ENCODE data around the gene KIF21A.

The KIF21A gene

GRCh38 chr12:39448038-39448437 is 5.1 kb upstream of the KIF21A start:
- Histone ChIP-seq H3K79me1 (ENCODE audit: low read depth, low read length) (no peaks in the 10 kb centered on the region), H3K4ac (ENCODE audit: low read length) (no peak overlapping the region), H3K4me1 (ENCODE audit: control insufficient read depth in 2 of 2, insufficient read depth in 1 of 2, low read depth in 1 of 2, low read length in 2 of 2) (peaks cover 3 to 4% of the 10 kb centered on the region in 2 donors)

GRCh38 chr12:39443929-39444209 is 949 bp upstream of the KIF21A start:
- H3K9me3 ChIP-seq (replicated peaks in 1 of 2; ENCODE audit: control insufficient read depth in 2 of 2, insufficient read depth in 1 of 2, low read depth in 1 of 2, low read length in 2 of 2): peaks cover 0 to 3% of the 10 kb centered on the region in 2 donors
- H3K4me2 ChIP-seq (ENCODE audit: insufficient read depth, low read length, poor library complexity, severe bottlenecking): peak overlapping the region; percentile 66
- peak; percentile 15 for DNase-seq (ENCODE audit: low spot score)
- peak overlapping the region in 1 of 2 donors; percentile 85 for H3K4me3 ChIP-seq (ENCODE audit: low read length in 2 of 2)
- no peak overlapping the region for H3K9ac ChIP-seq (ENCODE audit: low read depth, low read length, poor library complexity)
- no peak overlapping the region for H3K4ac ChIP-seq (ENCODE audit: low read length)
- H3K18ac ChIP-seq (ENCODE audit: low read length): no peak overlapping the region
- H3K27me3 ChIP-seq (ENCODE audit: control insufficient read depth in 3 of 3, insufficient read depth in 3 of 3, low read depth in 1 of 3, low read length in 3 of 3): no peaks in the 10 kb centered on the region
- no peak overlapping the region for H2AK5ac ChIP-seq (ENCODE audit: low read depth, low read length)
- no peaks in the 10 kb centered on the region for H3K36me3 ChIP-seq (replicated peaks in 1 of 2; ENCODE audit: control insufficient read depth in 2 of 2, insufficient read depth in 2 of 2, low read length in 2 of 2)
- H2BK120ac ChIP-seq (ENCODE audit: low read depth, low read length): no peak overlapping the region
- H2BK12ac ChIP-seq (ENCODE audit: low read length): no peak overlapping the region
- H2BK5ac ChIP-seq (ENCODE audit: low read length): peak overlapping the region; percentile 96
- no peak overlapping the region for H2BK15ac ChIP-seq (ENCODE audit: low read length)
- no peak overlapping the region for H3K23ac ChIP-seq (ENCODE audit: low read depth, low read length, poor library complexity)
- H4K91ac ChIP-seq (ENCODE audit: low read depth, low read length, poor library complexity): no peak overlapping the region
- no peak overlapping the region for H4K8ac ChIP-seq (ENCODE audit: low read depth, low read length)
- peak overlapping the region; percentile 98 for H3K27ac ChIP-seq (replicated peaks; ENCODE audit: low read length)
- peak overlapping the region; percentile 83 for H2AFZ ChIP-seq (ENCODE audit: low read length)
- H3K4me1 ChIP-seq (ENCODE audit: control insufficient read depth in 2 of 2, insufficient read depth in 1 of 2, low read depth in 1 of 2, low read length in 2 of 2): peaks cover 3 to 7% of the 10 kb centered on the region in 2 donors
- peaks cover 2% of the 10 kb centered on the region for H3K79me1 ChIP-seq (ENCODE audit: low read depth, low read length)
- H3K14ac ChIP-seq (ENCODE audit: low read length): no peak overlapping the region

More at GRCh38 chr12:39448038-39448437, 5.1 kb upstream of the KIF21A start:
- H4K8ac ChIP-seq (ENCODE audit: low read depth, low read length): no peak overlapping the region
- no peak overlapping the region for H3K4me2 ChIP-seq (ENCODE audit: insufficient read depth, low read length, poor library complexity, severe bottlenecking)
- H3K9me3 ChIP-seq (replicated peaks in 1 of 2; ENCODE audit: control insufficient read depth in 2 of 2, insufficient read depth in 1 of 2, low read depth in 1 of 2, low read length in 2 of 2): no peaks in the 10 kb centered on the region
- H2BK15ac ChIP-seq (ENCODE audit: low read length): no peak overlapping the region
- DNase-seq (ENCODE audit: low spot score): no peak
- no peak overlapping the region for H3K4me3 ChIP-seq (ENCODE audit: low read length in 2 of 2)
- no peak overlapping the region for H2AFZ ChIP-seq (ENCODE audit: low read length)
- H3K14ac ChIP-seq (ENCODE audit: low read length): no peak overlapping the region
- H2BK5ac ChIP-seq (ENCODE audit: low read length): no peak overlapping the region
- no peak overlapping the region for H2BK120ac ChIP-seq (ENCODE audit: low read depth, low read length)
- H4K91ac ChIP-seq (ENCODE audit: low read depth, low read length, poor library complexity): no peak overlapping the region
- no peaks in the 10 kb centered on the region for H3K27me3 ChIP-seq (ENCODE audit: control insufficient read depth in 3 of 3, insufficient read depth in 3 of 3, low read depth in 1 of 3, low read length in 3 of 3)
- H3K18ac ChIP-seq (ENCODE audit: low read length): no peak overlapping the region
- no peak overlapping the region for H2BK12ac ChIP-seq (ENCODE audit: low read length)
- H3K27ac ChIP-seq (replicated peaks; ENCODE audit: low read length): no peak overlapping the region
- no peak overlapping the region for H3K9ac ChIP-seq (ENCODE audit: low read depth, low read length, poor library complexity)
- no peak overlapping the region for H2AK5ac ChIP-seq (ENCODE audit: low read depth, low read length)
- H3K36me3 ChIP-seq (replicated peaks in 1 of 2; ENCODE audit: control insufficient read depth in 2 of 2, insufficient read depth in 2 of 2, low read length in 2 of 2): no peaks in the 10 kb centered on the region
- H3K23ac ChIP-seq (ENCODE audit: low read depth, low read length, poor library complexity): no peak overlapping the region

- peak overlapping the region; percentile 63 for H2BK12ac ChIP-seq (ENCODE audit: low read length)
- WGBS, 2 donors (ENCODE audit: extremely low coverage in 2 of 2, insufficient read length in 2 of 2, insufficient replicate concordance in 1 of 2): no CpG with 5 or more reads among the region's 34 CpGs
- peak overlapping the region; percentile 96 for H2BK5ac ChIP-seq (ENCODE audit: low read length)
- peak overlapping the region; percentile 66 for H3K4me2 ChIP-seq (ENCODE audit: insufficient read depth, low read length, poor library complexity, severe bottlenecking)
- H3K27ac ChIP-seq (replicated peaks; ENCODE audit: low read length): peak overlapping the region; percentile 98
- H3K79me1 ChIP-seq (ENCODE audit: low read depth, low read length): peaks cover 2% of the 10 kb centered on the region
- peak overlapping the region; percentile 85 for H2BK15ac ChIP-seq (ENCODE audit: low read length)
- no peak overlapping the region for H3K4ac ChIP-seq (ENCODE audit: low read length)
- H3K9ac ChIP-seq (ENCODE audit: low read depth, low read length, poor library complexity): peak overlapping the region; percentile 94
- peak overlapping the region; percentile 95 for H3K18ac ChIP-seq (ENCODE audit: low read length)
- H4K8ac ChIP-seq (ENCODE audit: low read depth, low read length): peak overlapping the region; percentile 32
- no peak overlapping the region for H2AK5ac ChIP-seq (ENCODE audit: low read depth, low read length)
- H3K4me3 ChIP-seq (ENCODE audit: low read length in 2 of 2): peak overlapping the region; percentile 85 to 98
- H4K91ac ChIP-seq (ENCODE audit: low read depth, low read length, poor library complexity): peak overlapping the region; percentile 97
- no peak for DNase-seq (ENCODE audit: low spot score)
- peak overlapping the region; percentile 94 for H2BK120ac ChIP-seq (ENCODE audit: low read depth, low read length)
- peak overlapping the region; percentile 66 for H3K14ac ChIP-seq (ENCODE audit: low read length)
- H3K27me3 ChIP-seq (ENCODE audit: control insufficient read depth in 3 of 3, insufficient read depth in 3 of 3, low read depth in 1 of 3, low read length in 3 of 3): no peaks in the 10 kb centered on the region
- peaks cover 0 to 5% of the 10 kb centered on the region in 2 donors for H3K36me3 ChIP-seq (replicated peaks in 1 of 2; ENCODE audit: control insufficient read depth in 2 of 2, insufficient read depth in 2 of 2, low read length in 2 of 2)
- H2AFZ ChIP-seq (ENCODE audit: low read length): peak overlapping the region; percentile 83
- peaks cover 0 to 3% of the 10 kb centered on the region in 2 donors for H3K9me3 ChIP-seq (replicated peaks in 1 of 2; ENCODE audit: control insufficient read depth in 2 of 2, insufficient read depth in 1 of 2, low read depth in 1 of 2, low read length in 2 of 2)
- H3K4me1 ChIP-seq (ENCODE audit: control insufficient read depth in 2 of 2, insufficient read depth in 1 of 2, low read depth in 1 of 2, low read length in 2 of 2): peaks cover 3 to 7% of the 10 kb centered on the region in 2 donors
- peak overlapping the region; percentile 97 for H3K23ac ChIP-seq (ENCODE audit: low read depth, low read length, poor library complexity)
Observed at GRCh38 chr12:39442831-39443080, 164 bp downstream of the KIF21A start.

- peaks cover 2% of the 10 kb centered on the region for H3K79me1 ChIP-seq (ENCODE audit: low read depth, low read length)
- H3K4me3 ChIP-seq (ENCODE audit: low read length in 2 of 2): peak overlapping the region; percentile 85 to 98
- H2BK120ac ChIP-seq (ENCODE audit: low read depth, low read length): peak overlapping the region; percentile 94
- H2BK5ac ChIP-seq (ENCODE audit: low read length): peak overlapping the region; percentile 96
- H3K23ac ChIP-seq (ENCODE audit: low read depth, low read length, poor library complexity): peak overlapping the region; percentile 97
- no peaks in the 10 kb centered on the region for H3K27me3 ChIP-seq (ENCODE audit: control insufficient read depth in 3 of 3, insufficient read depth in 3 of 3, low read depth in 1 of 3, low read length in 3 of 3)
- H4K8ac ChIP-seq (ENCODE audit: low read depth, low read length): no peak overlapping the region
- H2AFZ ChIP-seq (ENCODE audit: low read length): peak overlapping the region; percentile 83
- peak; percentile 29 for DNase-seq (ENCODE audit: low spot score)
- no CpG with 5 or more reads among the region's 49 CpGs for WGBS, 2 donors (ENCODE audit: extremely low coverage in 2 of 2, insufficient read length in 2 of 2, insufficient replicate concordance in 1 of 2)
- peak overlapping the region; percentile 66 for H3K14ac ChIP-seq (ENCODE audit: low read length)
- H3K18ac ChIP-seq (ENCODE audit: low read length): peak overlapping the region; percentile 95
- peak overlapping the region; percentile 94 for H3K9ac ChIP-seq (ENCODE audit: low read depth, low read length, poor library complexity)
- H2BK15ac ChIP-seq (ENCODE audit: low read length): peak overlapping the region; percentile 85
- H3K4me1 ChIP-seq (ENCODE audit: control insufficient read depth in 2 of 2, insufficient read depth in 1 of 2, low read depth in 1 of 2, low read length in 2 of 2): peaks cover 3 to 7% of the 10 kb centered on the region in 2 donors
- H2AK5ac ChIP-seq (ENCODE audit: low read depth, low read length): peak overlapping the region; percentile 56
- H3K27ac ChIP-seq (replicated peaks; ENCODE audit: low read length): peak overlapping the region; percentile 98
- H3K4me2 ChIP-seq (ENCODE audit: insufficient read depth, low read length, poor library complexity, severe bottlenecking): peak overlapping the region; percentile 66
- peak overlapping the region; percentile 97 for H4K91ac ChIP-seq (ENCODE audit: low read depth, low read length, poor library complexity)
- H3K4ac ChIP-seq (ENCODE audit: low read length): no peak overlapping the region
- H3K9me3 ChIP-seq (replicated peaks in 1 of 2; ENCODE audit: control insufficient read depth in 2 of 2, insufficient read depth in 1 of 2, low read depth in 1 of 2, low read length in 2 of 2): peaks cover 0 to 3% of the 10 kb centered on the region in 2 donors
- H3K36me3 ChIP-seq (replicated peaks in 1 of 2; ENCODE audit: control insufficient read depth in 2 of 2, insufficient read depth in 2 of 2, low read length in 2 of 2): peaks cover 0 to 5% of the 10 kb centered on the region in 2 donors
- H2BK12ac ChIP-seq (ENCODE audit: low read length): peak overlapping the region; percentile 63
Observed at GRCh38 chr12:39441963-39442830, 723 bp downstream of the KIF21A start.
